Activated T-cell treated with anti-CD3 and anti-CD28 coated beads for 24 hours (primary cell): Measurements from ENCODE around the gene MDM2.
"Not testable (repeated sequence)": the region's sequence is repeated elsewhere in the genome, so short reads cannot be mapped to it uniquely, and the experiment has no call there.

Experiments
- DNase-seq: peaks from one replicate; pipeline ENCODE4 v3.0.0-alpha.2; 2020; ENCODE audit warnings: low read depth

Gene MDM2

DNA sequence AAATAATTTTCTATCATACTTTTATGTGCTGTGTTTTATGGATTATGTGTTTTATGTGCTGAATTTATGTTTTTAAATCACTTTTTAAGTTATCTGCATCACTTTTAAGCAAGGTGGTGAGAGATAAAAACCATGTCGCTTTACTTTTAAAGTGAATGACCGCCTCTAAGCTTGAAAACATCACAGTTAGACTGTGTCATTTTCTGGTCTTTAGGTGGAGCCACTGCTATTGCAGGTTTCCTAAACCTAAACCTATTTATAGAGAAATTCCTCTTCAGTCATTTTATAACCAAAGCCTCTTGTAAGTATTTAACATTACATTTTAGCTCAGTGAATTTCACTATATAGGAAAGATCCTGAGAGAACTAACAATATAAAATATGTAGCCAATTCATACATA, 21.0 kb upstream of the MDM2 start:
- no peak for DNase-seq

DNA sequence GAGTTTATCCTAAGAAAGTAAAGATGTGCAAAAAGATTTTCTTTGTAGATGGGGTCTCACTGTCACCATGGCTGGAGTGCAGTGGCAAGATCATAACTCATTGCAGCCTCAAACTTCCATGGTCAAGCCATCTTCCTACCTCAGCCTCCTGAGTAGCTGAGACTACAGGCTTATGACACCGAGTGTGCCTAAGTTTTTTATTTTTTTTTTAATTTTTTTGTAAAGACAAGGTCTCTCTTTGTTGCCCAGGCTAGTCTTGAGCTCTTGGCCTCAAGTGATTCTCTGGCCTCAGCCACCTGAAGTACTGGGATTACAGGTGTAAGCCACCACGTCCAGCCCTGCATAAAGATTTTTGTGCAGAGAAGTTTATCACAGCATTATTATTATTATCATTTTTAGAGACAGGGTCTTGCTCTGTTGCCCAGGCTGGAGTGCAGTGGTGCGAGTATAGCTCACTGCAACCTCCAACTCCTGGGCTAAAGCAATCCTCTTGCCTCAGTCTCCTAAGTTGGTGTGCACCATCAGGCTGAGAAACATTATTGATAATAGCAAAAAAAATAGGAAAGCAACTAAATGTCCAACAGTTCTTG, 19.3 kb upstream of the MDM2 start:
- no peak for DNase-seq

DNA sequence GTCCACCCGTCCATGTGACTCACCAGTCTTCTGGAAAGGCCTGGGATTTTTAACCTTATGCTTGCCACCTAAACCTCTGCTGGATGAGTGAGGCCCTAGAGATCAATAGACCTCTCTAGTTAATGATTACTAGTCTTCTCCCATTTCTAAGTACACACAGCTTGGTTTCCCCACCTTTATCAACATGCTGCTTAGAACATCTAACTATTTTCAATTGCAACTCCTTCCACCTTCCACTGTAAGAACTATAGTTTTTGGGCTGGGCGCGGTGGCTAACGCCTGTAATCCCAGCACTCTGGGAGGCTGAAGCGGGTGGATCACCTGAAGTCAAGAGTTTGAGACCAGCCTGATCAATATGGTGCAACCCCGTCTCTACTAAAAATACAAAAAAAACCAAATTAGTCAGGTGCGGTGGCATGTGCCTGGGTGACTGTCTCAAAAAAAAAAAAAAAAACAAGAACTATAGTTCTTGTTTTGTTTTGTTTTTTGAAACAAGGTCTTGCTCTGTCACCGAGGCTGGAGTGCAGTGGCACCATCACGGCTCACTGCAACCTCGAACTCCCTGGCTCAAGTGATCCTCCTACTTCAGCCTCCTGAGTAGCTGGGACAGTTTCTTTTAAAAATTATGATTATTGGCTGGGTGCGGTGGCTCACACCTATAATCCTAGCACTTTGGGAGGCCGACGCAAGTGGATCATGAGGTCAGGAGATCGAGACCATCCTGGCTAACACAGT, 18.7 kb upstream of the MDM2 start:
- DNase-seq: no peak

DNA sequence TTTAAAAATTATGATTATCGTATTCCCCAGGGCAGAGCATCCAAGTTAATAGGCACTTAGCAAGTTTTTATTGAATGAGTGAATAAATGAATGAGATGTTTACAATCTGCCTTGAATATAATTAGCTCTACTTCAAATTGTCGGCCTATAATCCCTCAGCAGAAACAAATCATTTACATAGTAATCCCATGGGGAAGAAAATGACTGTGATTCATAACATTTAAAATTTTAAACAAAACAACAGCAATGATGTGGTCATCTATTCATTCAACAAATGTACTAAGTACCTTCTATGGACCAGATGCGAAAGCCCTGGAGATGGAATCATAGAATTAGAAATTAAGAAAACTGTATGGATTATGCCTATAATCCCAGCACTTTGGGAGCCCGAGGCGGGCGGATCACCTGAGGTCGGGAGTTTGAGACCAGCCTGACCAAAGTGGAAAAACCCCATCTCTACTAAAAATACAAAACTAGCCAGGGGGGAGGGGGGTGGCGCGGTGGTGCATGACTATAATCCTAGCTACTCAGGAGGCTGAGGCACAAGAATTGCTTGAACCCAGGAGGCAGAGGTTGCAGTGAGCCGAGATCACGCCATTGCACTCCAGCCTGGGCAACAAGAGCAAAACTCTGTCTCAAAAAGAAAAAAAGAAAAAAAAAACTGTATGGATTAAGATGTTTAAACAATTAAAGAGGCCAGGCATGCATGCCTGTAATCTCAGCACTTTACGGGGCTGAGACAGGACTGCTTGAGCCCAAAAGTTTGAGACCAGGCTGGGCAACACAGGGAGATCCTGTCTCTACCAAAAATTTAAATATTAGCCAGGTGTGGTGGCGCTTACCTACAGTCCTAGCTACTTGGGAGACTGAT, 17.7 kb upstream of the MDM2 start:
- DNase-seq: no peak

GRCh38 chr12:68790952-68791234, 17.1 kb upstream of the MDM2 start:
- no peak for DNase-seq

GRCh38 chr12:68791897-68792481, 16.0 kb upstream of the MDM2 start:
- no peak for DNase-seq

DNA sequence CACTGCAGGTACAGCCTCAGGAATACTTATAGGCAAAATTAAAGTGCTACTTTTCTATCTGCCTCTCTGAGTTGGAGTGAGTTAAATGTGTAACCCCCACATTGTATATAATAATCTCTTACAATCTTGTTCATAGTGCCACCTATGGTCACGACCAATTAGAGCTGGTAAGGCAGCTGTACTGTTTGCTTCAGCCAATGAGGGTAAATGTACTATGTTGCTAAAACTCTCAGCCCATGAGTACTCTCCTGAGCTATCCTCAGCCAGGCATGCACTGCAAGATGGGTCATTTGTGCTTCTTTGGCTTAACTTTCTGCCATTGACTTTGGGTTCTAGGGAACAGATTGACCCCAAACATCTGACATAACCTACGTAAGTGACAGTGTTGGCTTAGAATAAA, 15.0 kb upstream of the MDM2 start:
- DNase-seq: no peak

DNA sequence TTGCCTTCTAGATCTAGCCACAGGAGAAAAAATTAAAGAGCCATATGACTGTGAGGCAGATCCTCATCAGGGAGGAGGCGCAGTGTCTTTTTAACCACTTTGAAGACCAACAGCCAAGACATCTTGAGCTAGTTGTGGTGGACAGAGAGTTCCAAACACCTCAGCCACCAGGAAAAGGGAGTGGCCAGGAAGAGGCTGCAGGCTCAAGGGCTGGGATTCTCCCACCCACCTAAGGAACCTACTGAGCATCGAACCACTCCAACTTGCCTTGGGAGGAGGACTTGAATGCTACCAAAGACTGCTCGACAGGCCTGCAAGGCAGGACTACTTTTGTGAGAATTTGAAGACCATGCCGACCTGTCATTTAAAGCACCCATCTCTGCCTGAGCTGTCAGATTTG, 14.5 kb upstream of the MDM2 start:
- no peak for DNase-seq

DNA sequence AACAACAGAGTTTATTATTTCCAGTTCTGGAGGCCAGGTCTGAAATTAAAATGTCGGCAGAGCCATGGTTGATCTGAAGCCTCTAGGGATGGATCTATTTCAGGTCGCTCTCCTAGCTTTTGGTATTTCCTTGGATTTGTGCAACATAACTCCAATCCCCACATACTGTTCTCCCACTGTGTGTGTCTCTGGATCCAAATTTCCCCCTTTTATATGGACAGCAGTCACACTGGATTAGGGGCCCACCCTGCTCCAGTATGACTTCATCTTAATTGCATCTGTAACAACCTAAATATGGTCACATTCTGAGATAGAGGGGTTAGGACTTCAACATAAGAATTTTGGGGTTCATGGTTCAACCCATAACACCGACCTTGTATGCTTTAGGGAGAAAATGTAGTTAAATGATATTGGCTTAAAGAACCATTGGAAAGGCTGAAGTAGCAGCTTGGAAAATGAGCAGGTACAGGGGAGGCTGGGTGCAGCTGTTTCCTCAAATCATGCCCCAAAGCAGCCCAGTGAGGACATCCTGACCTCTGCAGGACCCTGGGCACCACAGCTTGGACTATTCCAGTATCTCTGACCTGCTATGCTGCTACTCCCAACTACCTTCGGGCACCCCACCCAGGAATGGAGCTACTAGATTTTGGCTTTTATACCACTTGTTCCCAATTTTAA, 13.9 kb upstream of the MDM2 start:
- no peak for DNase-seq

DNA sequence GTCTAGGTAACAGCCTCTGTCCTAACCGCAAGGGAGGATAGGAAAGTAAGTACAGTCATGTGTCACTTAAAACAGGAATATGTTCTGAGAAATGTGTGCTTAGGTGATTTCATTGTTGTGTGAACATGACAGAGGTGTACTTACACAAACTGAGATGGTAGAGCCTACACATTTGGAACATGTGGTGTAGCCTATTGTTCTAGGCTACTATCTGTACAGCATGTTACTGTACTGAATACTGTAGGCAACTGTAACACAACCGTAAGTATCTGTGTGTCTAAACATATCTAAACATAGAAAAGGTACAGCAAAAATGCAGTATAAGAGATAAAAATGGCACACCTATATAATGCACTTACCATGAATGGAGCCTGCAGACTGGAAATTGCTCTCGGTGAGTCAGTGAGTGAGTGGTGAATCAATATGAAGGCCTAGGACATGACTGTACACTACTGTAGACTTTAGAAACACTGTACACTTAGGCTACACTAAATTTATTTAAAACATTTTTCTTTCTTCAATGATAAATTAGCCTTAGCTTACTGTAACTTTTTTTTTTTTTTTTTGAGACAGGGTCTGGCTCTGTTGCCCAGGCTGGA, 13.2 kb upstream of the MDM2 start:
- DNase-seq: no peak

DNA sequence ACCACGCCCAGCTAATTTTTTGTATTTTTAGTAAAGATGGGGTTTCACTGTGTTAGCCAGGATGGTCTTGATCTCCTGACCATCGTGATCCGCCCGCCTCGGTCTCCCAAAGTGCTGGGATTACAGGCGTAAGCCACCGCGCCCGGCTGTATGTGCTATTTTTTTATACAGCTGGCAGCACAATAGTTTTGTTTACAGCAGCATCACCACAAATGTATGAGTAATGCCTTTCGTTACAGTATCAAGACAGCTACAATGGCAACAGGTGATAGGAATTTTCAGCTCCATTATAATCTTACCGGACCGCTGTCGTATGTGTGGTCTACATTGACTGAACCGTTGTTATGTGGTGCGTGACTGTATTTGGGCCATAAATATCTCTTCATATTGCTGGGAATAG, 11.6 kb upstream of the MDM2 start:
- no peak for DNase-seq

- no peak for DNase-seq
Measured at GRCh38 chr12:68798882-68799234, 9.1 kb upstream of the MDM2 start.

DNA sequence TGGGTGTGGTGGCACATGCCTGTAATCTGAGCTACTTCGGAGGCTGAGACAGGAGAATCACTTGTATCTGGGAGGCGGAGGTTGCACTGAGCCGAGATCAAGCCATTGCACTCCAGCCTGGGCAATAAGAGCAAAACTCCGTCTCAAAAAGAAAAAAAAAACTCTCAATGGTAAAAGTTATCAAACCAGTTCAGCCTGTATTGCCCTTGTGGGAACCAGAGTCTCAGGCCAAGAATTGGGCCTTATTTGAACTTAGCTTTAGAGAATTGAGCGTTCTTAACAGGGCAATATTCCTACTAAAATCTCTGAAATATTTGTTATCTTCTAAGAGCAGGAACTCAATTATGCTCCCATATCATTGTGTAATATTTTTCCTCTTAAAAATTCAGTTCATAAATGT, 7.7 kb upstream of the MDM2 start:
- DNase-seq: no peak

DNA sequence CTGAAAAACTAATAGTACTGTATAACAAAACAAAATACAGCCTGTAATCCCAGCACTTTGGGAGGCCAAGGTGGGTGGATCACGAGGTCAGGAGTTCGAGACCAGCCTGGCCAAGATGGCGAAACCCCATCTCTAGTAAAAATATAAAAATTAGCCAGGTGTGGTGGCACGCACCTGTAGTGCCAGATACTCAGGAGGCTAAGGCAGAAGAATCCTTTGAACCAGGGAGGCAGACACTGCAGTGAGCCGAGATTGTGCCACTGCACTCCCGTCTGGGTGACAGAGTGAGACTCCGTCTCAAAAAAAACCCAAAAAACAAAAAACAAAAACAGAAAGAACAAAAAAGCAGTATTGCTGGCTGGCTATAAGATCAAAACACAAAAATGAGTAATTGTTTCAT, 6.9 kb upstream of the MDM2 start:
- DNase-seq: not testable (repeated sequence)

DNA sequence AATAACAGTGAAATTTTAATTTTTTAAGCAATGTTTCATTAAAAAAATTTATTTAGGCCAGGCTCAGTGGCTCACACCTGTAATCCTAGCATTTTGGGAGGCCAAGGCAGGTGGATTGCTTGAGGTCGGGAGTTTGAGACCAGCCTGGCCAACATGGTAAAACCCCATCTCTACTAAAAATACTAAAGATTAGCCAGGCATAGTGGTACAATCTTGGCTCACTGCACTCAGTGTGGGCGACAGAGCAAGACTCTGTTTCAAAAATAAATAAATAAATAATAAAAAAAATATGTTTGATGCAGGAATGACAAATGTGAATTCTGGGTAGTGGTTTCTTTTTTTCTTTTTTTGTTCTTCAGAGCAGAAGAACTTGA, 5.6 kb upstream of the MDM2 start:
- DNase-seq: not testable (repeated sequence)

DNA sequence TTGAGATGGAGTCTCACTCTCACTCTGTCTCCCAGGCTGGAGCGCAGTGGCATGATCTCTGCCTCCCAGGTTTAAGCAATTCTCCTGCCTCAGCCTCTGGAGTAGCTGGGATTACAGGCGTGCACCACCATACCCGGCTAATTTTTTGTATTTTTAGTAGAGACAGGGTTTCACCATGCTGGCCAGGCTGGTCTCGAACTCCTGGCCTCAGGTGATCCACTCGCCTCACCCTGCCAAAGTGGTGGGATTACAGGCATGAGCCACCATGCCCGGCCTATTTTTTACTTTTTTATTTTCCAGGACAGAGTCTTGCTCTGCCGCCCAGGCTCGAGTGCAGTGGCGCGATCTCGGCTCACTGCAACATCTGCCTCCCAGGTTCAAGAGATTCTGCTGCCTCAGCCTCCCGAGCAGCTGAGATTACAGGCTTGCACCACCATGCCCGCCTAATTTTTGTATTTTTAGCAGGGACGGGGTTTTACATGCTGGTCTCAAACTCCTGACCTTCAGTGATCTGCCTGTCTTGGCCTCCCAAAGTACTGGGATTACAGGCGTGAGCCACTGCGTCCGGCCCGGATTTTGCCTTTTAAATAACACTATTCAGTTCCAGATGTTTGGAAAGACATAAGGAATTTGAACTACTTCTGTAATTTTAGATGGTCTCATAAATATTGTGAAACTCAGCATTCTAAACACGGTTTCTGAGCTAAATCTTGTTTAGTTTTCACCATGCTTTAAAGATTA, 4.9 kb upstream of the MDM2 start:
- DNase-seq: not testable (repeated sequence)

DNA sequence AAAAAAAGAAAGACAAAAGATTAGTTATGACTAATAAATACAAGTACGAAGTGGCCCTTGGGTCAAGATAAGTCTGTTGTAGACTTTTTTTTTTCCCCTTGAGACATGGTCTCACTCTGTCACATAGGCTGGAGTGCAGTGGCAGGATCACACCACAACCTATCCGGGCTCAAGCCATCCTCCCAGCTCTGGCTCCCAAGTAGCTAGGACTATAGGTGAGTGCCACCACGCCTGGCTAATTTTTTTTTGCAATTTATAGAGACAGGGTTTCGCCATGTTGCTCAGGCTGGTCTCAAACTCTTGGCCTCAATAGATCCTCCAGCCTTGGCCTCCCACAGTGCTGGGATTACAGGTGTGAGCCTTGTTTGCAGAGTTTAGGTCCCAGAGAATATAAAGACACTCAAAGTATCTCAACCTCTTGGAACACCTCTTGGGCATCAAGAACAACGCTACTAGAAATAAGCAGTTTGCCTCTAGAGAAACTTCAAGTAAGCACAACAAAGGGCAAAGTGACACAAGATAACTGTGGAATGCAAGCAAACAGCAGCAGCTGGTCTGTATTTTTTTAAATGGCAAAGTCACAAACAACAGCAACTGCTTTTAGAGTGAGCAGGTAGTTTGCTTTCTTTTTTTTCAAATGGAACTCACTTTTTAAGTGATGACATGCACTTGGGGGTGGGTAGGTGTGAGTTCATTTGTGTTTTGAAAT, 3.9 kb upstream of the MDM2 start:
- no peak for DNase-seq

DNA sequence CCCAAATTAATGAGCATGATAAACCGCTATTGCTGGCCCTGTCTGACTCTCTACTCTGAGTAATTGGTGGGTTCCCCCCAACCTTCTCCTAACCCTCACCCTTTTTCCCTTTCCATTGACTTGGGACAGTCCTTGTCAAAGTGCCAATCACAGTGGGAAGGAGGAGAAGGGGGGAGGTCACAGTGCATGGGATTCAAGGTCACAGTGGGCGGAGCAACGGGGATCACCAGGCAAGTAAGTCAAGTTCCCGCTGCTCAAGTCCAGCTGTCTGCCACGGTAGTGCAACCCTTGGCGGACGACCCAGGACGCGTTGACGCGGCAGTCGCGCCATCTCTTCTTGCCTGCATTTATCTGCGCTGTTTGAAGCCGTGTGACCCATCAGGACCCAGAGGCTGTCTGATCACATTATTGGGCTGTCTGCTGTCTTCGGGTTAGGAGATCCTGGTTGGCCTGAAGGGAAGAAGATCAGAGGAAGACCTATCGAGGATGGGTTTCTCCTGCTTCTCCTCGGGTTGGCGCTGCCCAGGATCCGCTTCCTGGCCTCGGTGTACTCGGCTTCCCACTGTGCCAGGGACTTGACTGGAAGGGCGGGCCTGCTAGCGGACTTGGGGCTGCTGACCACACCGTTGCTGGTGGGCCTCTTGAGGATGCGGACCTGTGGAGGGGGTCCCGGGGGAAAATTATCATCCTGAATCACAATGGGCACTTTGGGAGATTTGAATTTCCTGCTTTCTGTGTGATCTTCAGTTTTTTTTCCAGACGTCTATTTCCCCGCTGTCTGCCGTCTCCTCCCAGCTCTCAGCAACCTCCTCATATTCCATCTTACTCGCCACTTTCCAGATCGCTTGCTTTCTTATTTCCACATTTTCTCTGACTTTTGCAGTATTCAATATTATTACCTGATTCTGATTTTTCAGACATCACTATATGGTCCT, 3.1 kb upstream of the MDM2 start:
- DNase-seq: no peak

GRCh38 chr12:68805592-68806120, 2.3 kb upstream of the MDM2 start:
- no peak for DNase-seq
